SK-N-SH (cell line): Measurements from ENCODE around the gene OR51D1. TPM values are rescaled to one million over a fixed set of nuclear protein-coding genes. Genes with fewer than 3 reads are reported as not detected.

Experiments
- CTCF ChIA-PET: fragments of 300-600, 350-600 bp; formaldehyde crosslinking; extraction: SDS; loops from one replicate; lab custom pipeline; 2021; lab: Yijun Ruan, JAX
- POLR2A ChIA-PET: fragments of 350-600 bp; sonication (Branson Sonifier 250); formaldehyde crosslinking; extraction: SDS; loops from one replicate; lab custom pipeline; 2020; ENCODE audit warnings: antibody characterized with exemption, inconsistent platforms; lab: Yijun Ruan, JAX
- DNase-seq: peaks from one replicate; pipeline ENCODE4 v3.0.0; 2012
- H2AFZ ChIP-seq: fragments of 200-600 bp; sonication (generic); 2 replicates; pipeline ENCODE4 v1.8.1; 2016; ENCODE audit warnings: antibody characterized with exemption, mild to moderate bottlenecking, low read depth
- H3F3A ChIP-seq: fragments of 200-600 bp; sonication (generic); replicated peaks from 2 replicates; pipeline ENCODE3; 2016; ENCODE audit warnings: antibody characterized with exemption, mild to moderate bottlenecking; ENCODE audit not compliant: insufficient read depth
- H3K27ac ChIP-seq, 2 experiments: fragments of 200-500 bp in 1 of 2; fragments of 200-600 bp in 1 of 2; sonication (Bioruptor generic) in 1 of 2; sonication (generic), shearing (Covaris generic) in 1 of 2; 2 replicates each; pipeline versions ENCODE4 v1.5.1 to v1.6.1; 2014 to 2016; ENCODE audit warnings: low read depth in 2 of 2, inconsistent platforms in 1 of 2, low read length in 1 of 2, mild to moderate bottlenecking in 1 of 2, mixed read lengths in 1 of 2
- H3K27me3 ChIP-seq: fragments of 200-600 bp; sonication (generic), shearing (Covaris generic); 2 replicates; pipeline ENCODE4 v1.6.1; 2016; ENCODE audit warnings: mixed run types; ENCODE audit not compliant: insufficient read depth
- H3K36me3 ChIP-seq, 2 experiments: fragments of 200-500 bp in 1 of 2; fragments of 200-600 bp in 1 of 2; sonication (Bioruptor generic) in 1 of 2; sonication (generic) in 1 of 2; replicated peaks in 1 of 2; 2 replicates each; pipeline versions ENCODE3 to v1.5.1; 2014 to 2016; ENCODE audit warnings: low read length in 1 of 2, mild to moderate bottlenecking in 1 of 2; ENCODE audit not compliant: insufficient read depth in 2 of 2, control insufficient read depth in 1 of 2
- H3K4me1 ChIP-seq, 2 experiments: fragments of 200-500 bp in 1 of 2; fragments of 200-600 bp in 1 of 2; sonication (Bioruptor generic) in 1 of 2; sonication (generic), shearing (Covaris generic) in 1 of 2; 2 replicates each; pipeline versions ENCODE4 v1.5.1 to v1.6.1; 2014 to 2016; ENCODE audit warnings: low read depth in 1 of 2, low read length in 1 of 2, mixed run types in 1 of 2; ENCODE audit not compliant: insufficient read depth in 2 of 2, control insufficient read depth in 1 of 2
- H3K4me2 ChIP-seq: fragments of 200-600 bp; sonication (generic), shearing (Covaris generic); 2 replicates; pipeline ENCODE4 v1.6.1; 2017; ENCODE audit warnings: mixed run types
- H3K4me3 ChIP-seq, 2 experiments: fragments of 200-500 bp in 1 of 2; fragments of 200-600 bp in 1 of 2; sonication (Bioruptor generic) in 1 of 2; sonication (generic), shearing (Covaris generic) in 1 of 2; 2 replicates each; pipeline versions ENCODE4 v1.5.1 to v1.8.1; 2014 to 2016; ENCODE audit warnings: low read depth in 2 of 2, inconsistent platforms in 1 of 2, low read length in 1 of 2, mild to moderate bottlenecking in 1 of 2, mixed read lengths in 1 of 2, moderate library complexity in 1 of 2
- H3K79me2 ChIP-seq: fragments of 200-600 bp; sonication (generic); 2 replicates; pipeline ENCODE4 v1.8.1; 2017; ENCODE audit warnings: mild to moderate bottlenecking; ENCODE audit not compliant: insufficient read depth
- H3K9ac ChIP-seq: fragments of 200-600 bp; sonication (generic); 2 replicates; pipeline ENCODE4 v1.6.1; 2017; ENCODE audit warnings: mixed run types
- H3K9me2 ChIP-seq: fragments of 200-600 bp; sonication (generic); 2 replicates; pipeline ENCODE4 v1.6.1; 2017; ENCODE audit warnings: mixed run types
- H3K9me3 ChIP-seq: fragments of 200-600 bp; sonication (generic); 2 replicates; pipeline ENCODE4 v1.6.1; 2017; ENCODE audit warnings: mixed run types, mild to moderate bottlenecking, moderate library complexity
- H4K20me1 ChIP-seq: fragments of 200-600 bp; sonication (generic); 2 replicates; pipeline ENCODE4 v1.6.1; 2017; ENCODE audit warnings: mild to moderate bottlenecking, mixed run types; ENCODE audit not compliant: insufficient read depth
- CHD2 ChIP-seq: fragments of 150-350 bp; IDR thresholded peaks from 2 replicates; pipeline ENCODE4 v1.6.1; 2018; ENCODE audit warnings: low read length; ENCODE audit not compliant: partially characterized antibody
- ELF1 ChIP-seq: IDR thresholded peaks from 2 replicates; pipeline ENCODE4 v1.4.0; 2012
- EP300 ChIP-seq, 2 experiments: IDR thresholded peaks; 2 replicates each; pipeline versions ENCODE4 v1.4.0 to v1.6.1; 2012; ENCODE audit warnings: borderline replicate concordance in 1 of 2, low read depth in 1 of 2, low read length in 1 of 2
- FOSL2 ChIP-seq: IDR thresholded peaks from 2 replicates; pipeline ENCODE4 v1.4.0; 2012; ENCODE audit warnings: low read depth, mild to moderate bottlenecking, moderate library complexity, borderline replicate concordance
- GABPA ChIP-seq: IDR thresholded peaks from 2 replicates; pipeline ENCODE4 v1.4.0; 2012; ENCODE audit warnings: low read depth, mild to moderate bottlenecking
- GATA2 ChIP-seq: sonication (generic); formaldehyde crosslinking; IDR thresholded peaks from 2 replicates; pipeline ENCODE4 v1.5.0; 2020; ENCODE audit warnings: mild to moderate bottlenecking, missing genetic modification reagents
- MXI1 ChIP-seq: IDR thresholded peaks from 2 replicates; pipeline ENCODE4 v1.6.1; 2012; ENCODE audit warnings: mild to moderate bottlenecking, low read depth, low read length, improper control_type of control experiment
- NFIC ChIP-seq: IDR thresholded peaks from 2 replicates; pipeline ENCODE4 v1.4.0; 2012; ENCODE audit warnings: borderline replicate concordance
- NRF1 ChIP-seq: IDR thresholded peaks from 2 replicates; pipeline ENCODE4 v1.6.1; 2012; ENCODE audit warnings: low read depth, mild to moderate bottlenecking, low read length
- PBX3 ChIP-seq: IDR thresholded peaks from 2 replicates; pipeline ENCODE4; 2012
- RCOR1 ChIP-seq: fragments of 150-350 bp; IDR thresholded peaks from 2 replicates; pipeline ENCODE4 v1.6.1; 2017; ENCODE audit warnings: antibody characterized with exemption, low read length
- RFX5 ChIP-seq: IDR thresholded peaks from 2 replicates; pipeline ENCODE4 v1.6.1; 2012; ENCODE audit warnings: mild to moderate bottlenecking, improper control_type of control experiment, low read length
- TCF12 ChIP-seq: IDR thresholded peaks from 2 replicates; pipeline ENCODE4 v1.4.0; 2012
- TEAD4 ChIP-seq: IDR thresholded peaks from 2 replicates; pipeline ENCODE4 v1.4.0; 2012; ENCODE audit warnings: mild to moderate bottlenecking, borderline replicate concordance; ENCODE audit not compliant: insufficient read depth
- ZBTB33 ChIP-seq: IDR thresholded peaks from 2 replicates; pipeline ENCODE4 v1.4.0; 2012; ENCODE audit warnings: low read depth, borderline replicate concordance
- WGBS: methylation state at CpG from one replicate; pipeline ENCODE4 v1.1.6; 2017; ENCODE audit warnings: low lambda C conversion rate; 5-methylcytosine and 5-hydroxymethylcytosine counted together
- polyA plus RNA-seq, 3 experiments: library from polyadenylated mRNA; depleted of rRNA; stranded (reverse); fragments of >200 nt; gene quantifications; 2 replicates each; pipeline ENCODE4 v1.2.3, GENCODE V29; 2012
- TF ChIP-seq, protein P1 (sequence below): IDR thresholded peaks from 2 replicates; pipeline ENCODE4 v1.4.0; 2012; ENCODE audit warnings: low read depth
- TF ChIP-seq, protein P2 (sequence below): fragments of 150-350 bp; IDR thresholded peaks from 2 replicates; pipeline ENCODE4 v1.6.1; 2016; ENCODE audit warnings: mild to moderate bottlenecking, low read depth, low read length
- TF ChIP-seq, protein P3 (sequence below): fragments of 150-350 bp; IDR thresholded peaks from 2 replicates; pipeline ENCODE4 v1.6.1; 2017; ENCODE audit warnings: antibody characterized with exemption, low read length, low read depth, borderline replicate concordance
- TF ChIP-seq, protein P4 (sequence below): fragments of 200-600 bp; sonication (generic); IDR thresholded peaks from 2 replicates; pipeline ENCODE4 v1.6.1; 2017; ENCODE audit warnings: antibody characterized with exemption, mild to moderate bottlenecking, moderate library complexity

The OR51D1 gene
- polyA plus RNA-seq, 1 of the 3 experiments (the other 2 are of a cell fraction): not detected

DNA sequence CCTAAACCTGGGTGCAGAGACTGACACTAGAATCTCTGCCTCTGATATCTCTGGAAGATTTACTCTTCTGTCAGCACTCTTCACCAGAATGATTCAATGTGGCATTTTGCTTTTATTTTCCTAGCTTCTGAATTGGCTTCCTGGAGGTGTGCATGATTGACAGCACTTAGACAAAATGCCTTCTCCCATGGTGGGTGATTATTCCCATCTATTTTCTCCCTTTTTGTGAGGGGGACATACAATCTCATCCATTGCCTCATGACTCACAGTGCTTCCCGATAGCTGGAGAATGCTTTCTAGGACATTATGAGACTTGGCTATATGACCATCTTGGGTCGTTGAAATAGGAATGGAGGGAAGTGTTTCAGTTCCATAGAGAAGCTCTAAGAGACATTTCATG is 25.3 kb upstream of the OR51D1 start:
- H3K9me3 ChIP-seq: no peaks in the 10 kb centered on the region
- ChIA-PET POLR2A (no interaction called here), CTCF (interaction anchor here (2.5 kb wide), 1 partner anchor 13 kb away, joined by 12 read pairs; no protein-coding TSS in a partner anchor)
- TF ChIP-seq TCF12: no peak
- TF ChIP-seq, protein P1, sequence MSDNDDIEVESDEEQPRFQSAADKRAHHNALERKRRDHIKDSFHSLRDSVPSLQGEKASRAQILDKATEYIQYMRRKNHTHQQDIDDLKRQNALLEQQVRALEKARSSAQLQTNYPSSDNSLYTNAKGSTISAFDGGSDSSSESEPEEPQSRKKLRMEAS: no peak
- no peak for TF ChIP-seq TEAD4
- TF ChIP-seq CHD2: no peak
- no peak for TF ChIP-seq ELF1
- no peak for TF ChIP-seq NFIC
- TF ChIP-seq NRF1: no peak
- TF ChIP-seq RFX5: no peak
- TF ChIP-seq RCOR1: no peak
- no peak for TF ChIP-seq FOSL2
- TF ChIP-seq GATA2 (CRISPR knock-in tag): no peak
- no peak for TF ChIP-seq GABPA
- peaks cover 0 to 6% of the 10 kb centered on the region in 2 experiments; a peak in 2 of 4 replicates for H3K4me1 ChIP-seq
- H3K4me3 ChIP-seq: no peak overlapping the region
- no peak overlapping the region for H2AFZ ChIP-seq
- no peaks in the 10 kb centered on the region for H3K27me3 ChIP-seq
- no peak overlapping the region for H3K9ac ChIP-seq
- H3K9me2 ChIP-seq: no peaks in the 10 kb centered on the region
- no peaks in the 10 kb centered on the region for H3K36me3 ChIP-seq
- WGBS: 21% methylated on average over 2 of the region's 2 CpGs
- H3F3A ChIP-seq: no peaks in the 10 kb centered on the region
- DNase-seq: no peak
- no peak overlapping the region for H3K27ac ChIP-seq
- no peaks in the 10 kb centered on the region; the same call in 1 of the 2 replicates for H3K79me2 ChIP-seq
- no peaks in the 10 kb centered on the region for H4K20me1 ChIP-seq
- no peak overlapping the region for H3K4me2 ChIP-seq

- no peak for TF ChIP-seq EP300 (IDR thresholded peaks at IDR 0.05; ENCODE audit: borderline replicate concordance in 1 of 2, low read depth in 1 of 2, low read length in 1 of 2)
- TF ChIP-seq, protein P1: no peak
- no peak for TF ChIP-seq MXI1
- TF ChIP-seq, protein P2, sequence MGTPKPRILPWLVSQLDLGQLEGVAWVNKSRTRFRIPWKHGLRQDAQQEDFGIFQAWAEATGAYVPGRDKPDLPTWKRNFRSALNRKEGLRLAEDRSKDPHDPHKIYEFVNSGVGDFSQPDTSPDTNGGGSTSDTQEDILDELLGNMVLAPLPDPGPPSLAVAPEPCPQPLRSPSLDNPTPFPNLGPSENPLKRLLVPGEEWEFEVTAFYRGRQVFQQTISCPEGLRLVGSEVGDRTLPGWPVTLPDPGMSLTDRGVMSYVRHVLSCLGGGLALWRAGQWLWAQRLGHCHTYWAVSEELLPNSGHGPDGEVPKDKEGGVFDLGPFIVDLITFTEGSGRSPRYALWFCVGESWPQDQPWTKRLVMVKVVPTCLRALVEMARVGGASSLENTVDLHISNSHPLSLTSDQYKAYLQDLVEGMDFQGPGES: no peak
- TF ChIP-seq RFX5: no peak
- TF ChIP-seq PBX3: no peak
- TF ChIP-seq ZBTB33: no peak
- TF ChIP-seq, protein P3, sequence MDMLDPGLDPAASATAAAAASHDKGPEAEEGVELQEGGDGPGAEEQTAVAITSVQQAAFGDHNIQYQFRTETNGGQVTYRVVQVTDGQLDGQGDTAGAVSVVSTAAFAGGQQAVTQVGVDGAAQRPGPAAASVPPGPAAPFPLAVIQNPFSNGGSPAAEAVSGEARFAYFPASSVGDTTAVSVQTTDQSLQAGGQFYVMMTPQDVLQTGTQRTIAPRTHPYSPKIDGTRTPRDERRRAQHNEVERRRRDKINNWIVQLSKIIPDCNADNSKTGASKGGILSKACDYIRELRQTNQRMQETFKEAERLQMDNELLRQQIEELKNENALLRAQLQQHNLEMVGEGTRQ: no peak
- TF ChIP-seq, protein P4, sequence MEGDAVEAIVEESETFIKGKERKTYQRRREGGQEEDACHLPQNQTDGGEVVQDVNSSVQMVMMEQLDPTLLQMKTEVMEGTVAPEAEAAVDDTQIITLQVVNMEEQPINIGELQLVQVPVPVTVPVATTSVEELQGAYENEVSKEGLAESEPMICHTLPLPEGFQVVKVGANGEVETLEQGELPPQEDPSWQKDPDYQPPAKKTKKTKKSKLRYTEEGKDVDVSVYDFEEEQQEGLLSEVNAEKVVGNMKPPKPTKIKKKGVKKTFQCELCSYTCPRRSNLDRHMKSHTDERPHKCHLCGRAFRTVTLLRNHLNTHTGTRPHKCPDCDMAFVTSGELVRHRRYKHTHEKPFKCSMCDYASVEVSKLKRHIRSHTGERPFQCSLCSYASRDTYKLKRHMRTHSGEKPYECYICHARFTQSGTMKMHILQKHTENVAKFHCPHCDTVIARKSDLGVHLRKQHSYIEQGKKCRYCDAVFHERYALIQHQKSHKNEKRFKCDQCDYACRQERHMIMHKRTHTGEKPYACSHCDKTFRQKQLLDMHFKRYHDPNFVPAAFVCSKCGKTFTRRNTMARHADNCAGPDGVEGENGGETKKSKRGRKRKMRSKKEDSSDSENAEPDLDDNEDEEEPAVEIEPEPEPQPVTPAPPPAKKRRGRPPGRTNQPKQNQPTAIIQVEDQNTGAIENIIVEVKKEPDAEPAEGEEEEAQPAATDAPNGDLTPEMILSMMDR: no peak
- TF ChIP-seq NRF1: no peak
- CTCF ChIA-PET: interaction anchor here (1.3 kb wide), 1 partner anchor 21 kb away, joined by 6 read pairs; the partner anchor contains the start of gene OR51D1
- Histone ChIP-seq H3K79me2 (no peaks in the 10 kb centered on the region), H3K9me3 (no peaks in the 10 kb centered on the region), H3K4me3 (no peak overlapping the region), H3K27ac (no peak overlapping the region), H3K4me1 (no peaks in the 10 kb centered on the region), H3K9me2 (no peaks in the 10 kb centered on the region), H3F3A (no peaks in the 10 kb centered on the region), H3K9ac (no peak overlapping the region), H3K4me2 (no peak overlapping the region), H2AFZ (no peak overlapping the region), H4K20me1 (no peaks in the 10 kb centered on the region), H3K36me3 (no peaks in the 10 kb centered on the region), H3K27me3 (peaks cover 8% of the 10 kb centered on the region; the same call in 1 of the 2 replicates)
- POLR2A ChIA-PET: no interaction called here
- DNase-seq: no peak
These were observed 21.3 kb upstream of the OR51D1 start for GRCh38 chr11:4615856-4616444.
